Liver (tissue), 9 donors: ENCODE data around the gene CSNK1G2. TPM values are rescaled to one million over a fixed set of nuclear protein-coding genes. Genes with fewer than 3 reads are reported as not detected.
A peak's percentile ranks its signal among the peaks of the same experiment; 100 is the strongest.

Source experiments
- DNase-seq: peaks from one replicate; pipeline ENCODE4 v3.0.0-alpha.2; 2017; ENCODE audit warnings: low spot score
- H3K27ac ChIP-seq, 2 donors: one replicate each; pipeline ENCODE4 v1.7.0; 2013; ENCODE audit warnings: inconsistent platforms in 2 of 2, low read length in 2 of 2, control low read depth in 1 of 2, low read depth in 1 of 2, mild to moderate bottlenecking in 1 of 2
- H3K27me3 ChIP-seq, 4 donors: one replicate each; pipeline versions ENCODE4 v1.6.1 to v1.7.0; 2013; ENCODE audit warnings: low read length in 3 of 4, inconsistent platforms in 1 of 4, mild to moderate bottlenecking in 1 of 4, moderate library complexity in 1 of 4; ENCODE audit not compliant: control insufficient read depth in 4 of 4, insufficient read depth in 4 of 4
- H3K36me3 ChIP-seq, 4 donors: one replicate each; pipeline versions ENCODE4 v1.6.1 to v1.7.0; 2013; ENCODE audit warnings: low read length in 3 of 4, mild to moderate bottlenecking in 3 of 4, low read depth in 1 of 4, moderate library complexity in 1 of 4; ENCODE audit not compliant: control insufficient read depth in 4 of 4, insufficient read depth in 3 of 4
- H3K4me1 ChIP-seq, 4 donors: one replicate each; pipeline versions ENCODE4 v1.6.1 to v1.7.0; 2013; ENCODE audit warnings: low read length in 3 of 4, mild to moderate bottlenecking in 3 of 4, moderate library complexity in 1 of 4; ENCODE audit not compliant: control insufficient read depth in 4 of 4, insufficient read depth in 4 of 4
- H3K4me3 ChIP-seq, 3 donors: one replicate each; pipeline versions ENCODE4 v1.6.1 to v1.7.0; 2013; ENCODE audit warnings: low read length in 3 of 3, control low read depth in 1 of 3, low read depth in 1 of 3, mild to moderate bottlenecking in 1 of 3
- H3K9ac ChIP-seq, 2 donors: one replicate each; pipeline ENCODE4 v1.7.0; 2013; ENCODE audit warnings: low read length in 2 of 2, mild to moderate bottlenecking in 2 of 2, moderate library complexity in 2 of 2, control low read depth in 1 of 2, low read depth in 1 of 2
- H3K9me3 ChIP-seq, 4 donors: one replicate each; pipeline versions ENCODE4 v1.6.1 to v1.7.0; 2013; ENCODE audit warnings: low read length in 3 of 4; ENCODE audit not compliant: control insufficient read depth in 4 of 4
- ATF3 ChIP-seq: IDR thresholded peaks from 2 replicates; pipeline ENCODE4 v1.6.1; 2016; ENCODE audit warnings: antibody characterized with exemption
- CTCF ChIP-seq: fragments of 150-350 bp; IDR thresholded peaks from 2 replicates; pipeline ENCODE4 v1.5.1; 2017; ENCODE audit warnings: improper control_type of control experiment, low read depth, low read length; ENCODE audit not compliant: missing input control
- EGR1 ChIP-seq, 2 donors: IDR thresholded peaks; 2 replicates each; pipeline ENCODE4 v1.6.1; 2016 to 2018; ENCODE audit warnings: antibody characterized with exemption in 2 of 2, low read depth in 2 of 2
- FOXA2 ChIP-seq: IDR thresholded peaks from 2 replicates; pipeline ENCODE4 v1.6.1; 2016; ENCODE audit warnings: antibody characterized with exemption
- GABPA ChIP-seq, 2 donors: IDR thresholded peaks in 1 of 2; conservative IDR thresholded peaks in 1 of 2; 2 replicates each; pipeline ENCODE4 v1.6.1; 2016; ENCODE audit warnings: antibody characterized with exemption in 2 of 2, mild to moderate bottlenecking in 1 of 2, moderate library complexity in 1 of 2
- HNF4A ChIP-seq, 2 donors: conservative IDR thresholded peaks; 2 replicates each; pipeline ENCODE4 v1.6.1; 2016; ENCODE audit warnings: antibody characterized with exemption in 2 of 2, mild to moderate bottlenecking in 2 of 2
- HNF4G ChIP-seq: IDR thresholded peaks from 2 replicates; pipeline ENCODE4 v1.6.1; 2016; ENCODE audit warnings: antibody characterized with exemption
- JUND ChIP-seq, 2 donors: IDR thresholded peaks; 2 replicates each; pipeline ENCODE4 v1.6.1; 2016; ENCODE audit warnings: antibody characterized with exemption in 2 of 2
- RAD21 ChIP-seq, 2 donors: IDR thresholded peaks; 2 replicates each; pipeline ENCODE4 v1.6.1; 2016; ENCODE audit warnings: antibody characterized with exemption in 2 of 2, mild to moderate bottlenecking in 2 of 2
- RXRA ChIP-seq, 2 donors: IDR thresholded peaks; 2 replicates each; pipeline ENCODE4 v1.6.1; 2017 to 2018; ENCODE audit warnings: antibody characterized with exemption in 2 of 2, mild to moderate bottlenecking in 1 of 2
- SP1 ChIP-seq: IDR thresholded peaks from 2 replicates; pipeline ENCODE4 v1.6.1; 2018; ENCODE audit warnings: antibody characterized with exemption, mild to moderate bottlenecking
- TAF1 ChIP-seq: conservative IDR thresholded peaks from 2 replicates; pipeline ENCODE4 v1.6.1; 2016; ENCODE audit warnings: antibody characterized with exemption, mild to moderate bottlenecking
- YY1 ChIP-seq: IDR thresholded peaks from 2 replicates; pipeline ENCODE4 v1.6.1; 2016; ENCODE audit warnings: antibody characterized with exemption, mild to moderate bottlenecking
- ZBTB33 ChIP-seq: IDR thresholded peaks from 2 replicates; pipeline ENCODE4 v1.6.1; 2016; ENCODE audit warnings: antibody characterized with exemption
- WGBS: extraction: QIAGEN DNeasy Blood & Tissue Kit; methylation state at CpG from one replicate; pipeline ENCODE4 v1.1.7; 2013; 5-methylcytosine and 5-hydroxymethylcytosine counted together
- polyA plus RNA-seq, 2 donors: library from polyadenylated mRNA; stranded (reverse) in 1 of 2; unstranded in 1 of 2; fragments of 200-250 nt in 1 of 2; fragments of >200 nt in 1 of 2; fragmentation: Nextera tagmentation in 1 of 2; extraction: Ambion mirVana in 1 of 2; gene quantifications; one replicate each; pipeline versions ENCODE4 v1.2.1 to v1.2.3, GENCODE V29; 2013 to 2015
- total RNA-seq, 2 donors: library from RNA; depleted of rRNA; stranded (reverse); fragments of >200 nt; gene quantifications; one replicate each; pipeline ENCODE4 v1.2.3, GENCODE V29; 2014
- TF ChIP-seq, protein P1 (sequence below): IDR thresholded peaks from 2 replicates; pipeline ENCODE4 v1.6.1; 2016; ENCODE audit warnings: antibody characterized with exemption
- donor health status: healthy.
- donor health status: healthy.
- donor health status: healthy.
- donor health status: healthy.
- donor health status: healthy.

The CSNK1G2 gene
- total and polyA plus RNA-seq, 4 donors = 3.5 to 30.6 (median 23.9) TPM

GRCh38 chr19:2014731-2015607, 74.0 kb downstream of the CSNK1G2 start (continued):
- TF ChIP-seq ZBTB33 (no peak), TAF1 (no peak), FOXA2 (no peak), GABPA (IDR thresholded peaks at IDR 0.05 in 1 of 2, conservative IDR thresholded peaks at IDR 0.05 in 1 of 2) (no peak), YY1 (no peak), RXRA (IDR thresholded peaks at IDR 0.05) (no peak)
- TF ChIP-seq, protein P1, sequence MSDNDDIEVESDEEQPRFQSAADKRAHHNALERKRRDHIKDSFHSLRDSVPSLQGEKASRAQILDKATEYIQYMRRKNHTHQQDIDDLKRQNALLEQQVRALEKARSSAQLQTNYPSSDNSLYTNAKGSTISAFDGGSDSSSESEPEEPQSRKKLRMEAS = no peak

DNA sequence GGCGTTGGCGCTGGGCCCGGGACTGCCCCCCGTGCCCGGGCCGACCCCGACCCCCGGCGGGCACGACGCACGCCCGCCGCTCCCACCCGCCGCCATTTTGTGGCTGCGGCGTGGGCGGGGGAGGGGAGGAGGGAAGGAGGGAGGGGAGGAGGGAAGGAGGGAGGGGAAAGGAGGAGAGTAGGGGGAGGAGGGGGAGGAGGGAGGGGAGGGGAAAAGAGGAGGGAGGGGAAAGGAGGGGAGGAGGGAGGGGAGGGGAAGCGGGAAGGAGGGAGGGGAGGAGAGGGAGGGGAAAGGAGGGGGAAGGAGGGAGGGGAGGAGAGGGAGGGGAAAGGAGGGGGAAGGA, 74.6 kb downstream of the CSNK1G2 start, which contains the start of gene BTBD2:
Gene BTBD2 (minus strand): TSS at position 107 of the 343 bp plus-strand sequence. CDS start 11 bp downstream, at position 96.
- H3K9ac ChIP-seq = no peak within 1 kb of the TSS
- H3K9me3 ChIP-seq = no peaks in the 10 kb centered on the region
- peaks cover 4 to 14% (median 5%) of the 10 kb centered on the region in 4 donors for H3K4me1 ChIP-seq
- peak within 1 kb of the TSS; percentile 35 to 46 for H3K27ac ChIP-seq
- peak within 1 kb of the TSS in 2 of 3 donors; percentile 77 to 92 for H3K4me3 ChIP-seq
- peaks cover 0 to 2% (median 0%) of the 10 kb centered on the region in 4 donors for H3K36me3 ChIP-seq
- no peak for DNase-seq
- TF ChIP-seq EGR1 (IDR thresholded peaks at IDR 0.05; ENCODE audit: low read depth in 2 of 2) (peak in 1 of 2 donors; percentile 25), RAD21 (IDR thresholded peaks at IDR 0.05) (no peak), YY1 (peak; percentile 32)
- 1% methylated on average over 20 of the region's 20 CpGs for WGBS
- no peaks in the 10 kb centered on the region for H3K27me3 ChIP-seq

DNA sequence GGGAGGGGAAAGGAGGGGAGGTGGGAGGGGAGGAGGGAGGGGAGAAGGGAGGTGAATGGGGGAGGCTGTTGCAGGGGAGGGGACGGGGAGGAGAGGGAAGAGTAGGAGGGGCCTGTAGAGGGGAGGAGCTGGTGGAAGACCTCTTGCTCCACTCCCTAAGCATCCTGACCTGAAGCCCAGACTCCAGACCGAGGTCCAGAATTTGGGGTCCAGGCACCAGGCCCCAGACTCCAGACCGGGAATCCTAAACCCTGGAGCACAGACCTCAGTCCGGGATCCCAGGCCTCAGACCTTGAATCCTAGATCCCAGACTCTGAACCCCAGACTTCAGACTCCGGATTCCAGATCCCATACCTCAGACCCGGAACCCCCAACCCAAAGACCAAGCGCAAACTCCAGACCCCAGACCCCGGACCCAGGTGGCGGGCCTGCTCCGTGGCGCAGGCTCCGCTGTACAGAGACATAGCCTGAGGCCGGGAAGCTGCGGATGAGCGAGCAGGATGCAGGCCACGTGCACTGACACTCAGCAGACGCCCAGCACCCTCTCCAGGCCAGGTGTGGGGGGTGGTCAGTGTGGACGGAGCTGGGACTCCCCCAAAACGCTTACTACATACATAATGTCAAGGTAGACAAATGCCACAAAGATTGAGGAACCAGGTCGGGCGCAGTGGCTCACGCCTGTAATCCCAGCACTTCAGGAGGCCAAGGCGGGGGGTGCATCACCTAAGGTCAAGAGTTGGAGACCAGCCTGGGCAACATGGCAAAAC, 75.3 kb downstream of the CSNK1G2 start:
- Histone ChIP-seq H3K27ac (peak overlapping the region; percentile 35 to 46), H3K9me3 (no peaks in the 10 kb centered on the region), H3K27me3 (no peaks in the 10 kb centered on the region), H3K9ac (no peak overlapping the region), H3K4me3 (peak overlapping the region in 1 of 3 donors; percentile 92), H3K36me3 (peaks cover 0 to 2% (median 0%) of the 10 kb centered on the region in 4 donors), H3K4me1 (peaks cover 4 to 14% (median 5%) of the 10 kb centered on the region in 4 donors)
- DNase-seq = no peak
- 80% methylated on average over 23 of the region's 23 CpGs for WGBS
- TF ChIP-seq SP1 (no peak), HNF4A (conservative IDR thresholded peaks at IDR 0.05) (peak; percentile 13 to 26), FOXA2 (no peak)

GRCh38 chr19:2018752-2019151, 77.8 kb downstream of the CSNK1G2 start:
- no peak for DNase-seq
- no peaks in the 10 kb centered on the region for H3K9me3 ChIP-seq
- peaks cover 4 to 14% (median 5%) of the 10 kb centered on the region in 4 donors for H3K4me1 ChIP-seq
- H3K27me3 ChIP-seq = no peaks in the 10 kb centered on the region
- H3K36me3 ChIP-seq = no peaks in the 10 kb centered on the region
- H3K4me3 ChIP-seq = no peak overlapping the region
- H3K9ac ChIP-seq = no peak overlapping the region
- H3K27ac ChIP-seq = no peak overlapping the region
- 94% methylated on average over 13 of the region's 13 CpGs for WGBS
- no peak for TF ChIP-seq SP1
- TF ChIP-seq ATF3 = no peak
- TF ChIP-seq EGR1 (IDR thresholded peaks at IDR 0.05; ENCODE audit: low read depth in 2 of 2) = no peak
- no peak for TF ChIP-seq HNF4G
- TF ChIP-seq HNF4A (conservative IDR thresholded peaks at IDR 0.05) = no peak
- TF ChIP-seq ZBTB33 = no peak
- TF ChIP-seq GABPA (IDR thresholded peaks at IDR 0.05 in 1 of 2, conservative IDR thresholded peaks at IDR 0.05 in 1 of 2) = no peak
- no peak for TF ChIP-seq RXRA (IDR thresholded peaks at IDR 0.05)
- no peak for TF ChIP-seq TAF1
- no peak for TF ChIP-seq CTCF
- no peak for TF ChIP-seq JUND (IDR thresholded peaks at IDR 0.05)
- TF ChIP-seq YY1 = no peak
- TF ChIP-seq, protein P1 = no peak
